Gastroesophageal sphincter (tissue), 3 donors: ENCODE measurements around the gene FOXJ1.

Source experiments
- CTCF ChIP-seq, 4 experiments: fragments of 200-600 bp in 2 of 4; fragments of 450-650 bp in 2 of 4; sonication (generic) in 1 of 4; IDR thresholded peaks; one replicate each; pipeline ENCODE4 v1.5.1; 2017 to 2019; ENCODE audit warnings: antibody characterized with exemption in 4 of 4, mild to moderate bottlenecking in 2 of 4, moderate library complexity in 2 of 4
- EP300 ChIP-seq: sonication (generic); formaldehyde crosslinking; IDR thresholded peaks from one replicate; pipeline ENCODE4 v1.6.1; 2017; ENCODE audit warnings: antibody characterized with exemption, mild to moderate bottlenecking
- POLR2A ChIP-seq, 2 donors: fragments of 450-650 bp; IDR thresholded peaks; one replicate each; pipeline ENCODE4 v1.6.1; 2017; ENCODE audit warnings: antibody characterized with exemption in 2 of 2, mild to moderate bottlenecking in 2 of 2, moderate library complexity in 1 of 2

- TF ChIP-seq CTCF (IDR thresholded peaks at IDR 0.05) (no peak), POLR2A (IDR thresholded peaks at IDR 0.05) (no peak), EP300 (no peak)
Measured at GRCh38 chr17:76142585-76143041, 1.6 kb upstream of the FOXJ1 start.
